OCI-LY7 (cell line): ENCODE results near the gene CYTH3. TPM values are rescaled to one million over a fixed set of nuclear protein-coding genes. Genes with fewer than 3 reads are reported as not detected.

Source experiments
- BruUV-seq: library from RNA; stranded (reverse); fragments of 400-500 nt; replicated peaks from 2 replicates; lab custom pipeline; 2021; lab: Mats Ljungman, UMichigan
- CTCF ChIA-PET: fragments of 300-600 bp; sonication (Branson Sonifier 250); formaldehyde crosslinking; loops from one replicate; lab custom pipeline; 2022; ENCODE audit warnings: antibody characterized with exemption; ENCODE audit not compliant: unreplicated experiment; lab: Charles Lee
- POLR2A ChIA-PET: fragments of 300-600 bp; sonication (Branson Sonifier 250); formaldehyde crosslinking; loops from one replicate; lab custom pipeline; 2022; ENCODE audit warnings: antibody characterized with exemption; lab: Charles Lee
- DNase-seq: peaks from one replicate; pipeline ENCODE4 v3.0.0-alpha.2; 2015; ENCODE audit warnings: low spot score
- H2AFZ ChIP-seq: fragments of 200-600 bp; sonication (generic), shearing (Covaris generic); 2 replicates; pipeline ENCODE4 v1.6.1; 2014; ENCODE audit warnings: mild to moderate bottlenecking, antibody characterized with exemption, low read length, moderate library complexity
- H3K27ac ChIP-seq: fragments of 200-600 bp; sonication (generic); 2 replicates; pipeline ENCODE4 v1.5.1; 2014; ENCODE audit warnings: mixed run types, low read depth, mild to moderate bottlenecking, moderate library complexity, low read length, inconsistent platforms; ENCODE audit not compliant: poor library complexity, severe bottlenecking
- H3K36me3 ChIP-seq: fragments of 200-600 bp; sonication (generic); 2 replicates; pipeline ENCODE4 v1.6.1; 2014; ENCODE audit warnings: mild to moderate bottlenecking, antibody characterized with exemption, low read length, moderate library complexity, mixed read lengths; ENCODE audit not compliant: insufficient read depth
- H3K4me1 ChIP-seq: fragments of 200-600 bp; sonication (generic); 2 replicates; pipeline ENCODE4 v1.5.1; 2014; ENCODE audit warnings: mild to moderate bottlenecking, low read length; ENCODE audit not compliant: insufficient read depth, poor library complexity, severe bottlenecking
- H3K4me2 ChIP-seq: fragments of 200-600 bp; sonication (generic); 2 replicates; pipeline ENCODE4 v1.6.1; 2014; ENCODE audit warnings: mild to moderate bottlenecking, low read length
- H3K4me3 ChIP-seq: fragments of 200-600 bp; sonication (generic); 2 replicates; pipeline ENCODE4 v1.5.1; 2014; ENCODE audit warnings: mild to moderate bottlenecking, low read depth, low read length; ENCODE audit not compliant: poor library complexity, severe bottlenecking
- H3K79me2 ChIP-seq: fragments of 200-600 bp; sonication (generic); 2 replicates; pipeline ENCODE4 v1.6.1; 2016; ENCODE audit warnings: low read depth, mild to moderate bottlenecking, low read length, moderate library complexity, mixed read lengths; ENCODE audit not compliant: insufficient read depth
- H3K9me2 ChIP-seq: fragments of 200-600 bp; sonication (generic); 2 replicates; pipeline ENCODE4 v1.6.1; 2016; ENCODE audit warnings: mild to moderate bottlenecking, low read length, mixed read lengths; ENCODE audit not compliant: insufficient read depth
- H3K9me3 ChIP-seq: fragments of 200-600 bp; sonication (generic); 2 replicates; pipeline ENCODE4 v1.6.1; 2014; ENCODE audit warnings: mild to moderate bottlenecking, mixed run types, low read length, mixed read lengths
- H4K20me1 ChIP-seq: fragments of 200-600 bp; sonication (generic); 2 replicates; pipeline ENCODE4 v1.6.1; 2014; ENCODE audit warnings: mild to moderate bottlenecking, antibody characterized with exemption, low read length, moderate library complexity, mixed read lengths; ENCODE audit not compliant: insufficient read depth
- EZH2phosphoT487 ChIP-seq: fragments of 200-600 bp; sonication (generic); IDR thresholded peaks from 2 replicates; pipeline ENCODE4 v1.6.1; 2018; ENCODE audit warnings: low read depth, borderline replicate concordance, mild to moderate bottlenecking, mixed run types, antibody characterized with exemption, low read length, moderate library complexity, mixed read lengths
- intact Hi-C: fragments of 100-400 bp; cut with micrococcal nuclease; formaldehyde crosslinking; loops from one replicate; pipeline ENCODE4 v1.10.0; 2022; ENCODE audit not compliant: unreplicated experiment
- total RNA-seq, 2 experiments: library from RNA; depleted of rRNA in 1 of 2; stranded (reverse); fragments of >200 nt in 1 of 2; shearing (Covaris generic) in 1 of 2; gene quantifications; 2 replicates each; pipeline ENCODE4 v1.2.3, GENCODE V29; 2014 to 2022
- TF ChIP-seq, protein P1 (sequence below): fragments of 200-600 bp; sonication (generic); conservative IDR thresholded peaks from 2 replicates; pipeline ENCODE4 v1.5.1; 2014; ENCODE audit warnings: mild to moderate bottlenecking, antibody characterized with exemption, low read length, moderate library complexity, mixed read lengths

The CYTH3 gene
- total RNA-seq, 2 experiments from 2014 or later = 3.7 to 4.7 TPM

DNA sequence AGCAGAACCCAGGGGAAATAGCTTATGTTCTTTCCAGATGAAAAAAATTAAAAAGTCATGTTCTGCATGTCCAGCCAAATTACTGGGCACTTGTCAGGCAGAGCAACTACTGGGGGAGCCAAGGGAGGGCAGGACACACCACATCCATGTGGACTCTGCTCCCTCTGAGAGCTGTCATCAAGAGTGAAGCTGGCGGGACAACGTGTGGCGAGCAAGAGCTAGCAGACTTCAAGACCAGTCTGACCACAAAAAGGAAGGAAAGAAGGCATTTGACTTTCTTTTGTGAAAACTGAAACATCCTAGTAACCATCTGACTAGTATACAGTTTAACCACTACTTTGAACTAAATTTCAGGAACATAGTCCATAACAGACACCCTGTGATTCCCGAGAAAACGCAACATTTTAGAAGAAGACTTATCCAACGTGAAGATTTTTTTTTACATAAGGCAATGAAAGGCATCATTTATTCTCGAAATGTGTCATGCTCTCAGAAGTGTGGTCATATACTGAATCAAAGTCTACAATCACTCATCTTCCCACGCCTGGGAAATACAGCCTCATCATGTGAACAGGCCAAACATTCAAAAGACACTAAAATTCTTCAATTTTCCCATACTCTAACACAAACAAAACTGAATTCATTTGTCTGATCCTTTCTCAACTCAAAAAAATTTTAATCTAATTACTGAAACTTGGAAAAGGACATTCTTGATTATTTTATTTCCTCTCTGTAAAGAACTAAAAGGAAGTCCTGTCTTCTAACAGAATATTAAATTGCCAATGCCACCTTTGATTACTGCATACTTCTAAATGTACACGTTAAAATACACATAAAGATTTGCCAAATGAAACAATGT, 15.5 kb downstream of the CYTH3 start:
- ChIA-PET CTCF (interaction anchor here (0.5 kb wide), 1 partner anchor 778 kb away, joined by 4 read pairs; no protein-coding TSS in a partner anchor), POLR2A (no interaction called here)
- no peaks in the 10 kb centered on the region for H3K36me3 ChIP-seq
- no peak overlapping the region for H3K27ac ChIP-seq
- no peak overlapping the region for H2AFZ ChIP-seq
- no peaks in the 10 kb centered on the region for H3K9me3 ChIP-seq
- H3K9me2 ChIP-seq = no peaks in the 10 kb centered on the region
- BruUV-seq = no TSS peak
- TF ChIP-seq, protein P1, sequence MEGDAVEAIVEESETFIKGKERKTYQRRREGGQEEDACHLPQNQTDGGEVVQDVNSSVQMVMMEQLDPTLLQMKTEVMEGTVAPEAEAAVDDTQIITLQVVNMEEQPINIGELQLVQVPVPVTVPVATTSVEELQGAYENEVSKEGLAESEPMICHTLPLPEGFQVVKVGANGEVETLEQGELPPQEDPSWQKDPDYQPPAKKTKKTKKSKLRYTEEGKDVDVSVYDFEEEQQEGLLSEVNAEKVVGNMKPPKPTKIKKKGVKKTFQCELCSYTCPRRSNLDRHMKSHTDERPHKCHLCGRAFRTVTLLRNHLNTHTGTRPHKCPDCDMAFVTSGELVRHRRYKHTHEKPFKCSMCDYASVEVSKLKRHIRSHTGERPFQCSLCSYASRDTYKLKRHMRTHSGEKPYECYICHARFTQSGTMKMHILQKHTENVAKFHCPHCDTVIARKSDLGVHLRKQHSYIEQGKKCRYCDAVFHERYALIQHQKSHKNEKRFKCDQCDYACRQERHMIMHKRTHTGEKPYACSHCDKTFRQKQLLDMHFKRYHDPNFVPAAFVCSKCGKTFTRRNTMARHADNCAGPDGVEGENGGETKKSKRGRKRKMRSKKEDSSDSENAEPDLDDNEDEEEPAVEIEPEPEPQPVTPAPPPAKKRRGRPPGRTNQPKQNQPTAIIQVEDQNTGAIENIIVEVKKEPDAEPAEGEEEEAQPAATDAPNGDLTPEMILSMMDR = no peak
- no peak for TF ChIP-seq EZH2phosphoT487
- no peak overlapping the region for H3K4me3 ChIP-seq
- no peak overlapping the region for H3K4me2 ChIP-seq
- no peaks in the 10 kb centered on the region for H4K20me1 ChIP-seq
- no peaks in the 10 kb centered on the region for H3K79me2 ChIP-seq
- intact Hi-C loops = no loop called here
- no peak for DNase-seq
- H3K4me1 ChIP-seq = peaks cover 16% of the 10 kb centered on the region

DNA sequence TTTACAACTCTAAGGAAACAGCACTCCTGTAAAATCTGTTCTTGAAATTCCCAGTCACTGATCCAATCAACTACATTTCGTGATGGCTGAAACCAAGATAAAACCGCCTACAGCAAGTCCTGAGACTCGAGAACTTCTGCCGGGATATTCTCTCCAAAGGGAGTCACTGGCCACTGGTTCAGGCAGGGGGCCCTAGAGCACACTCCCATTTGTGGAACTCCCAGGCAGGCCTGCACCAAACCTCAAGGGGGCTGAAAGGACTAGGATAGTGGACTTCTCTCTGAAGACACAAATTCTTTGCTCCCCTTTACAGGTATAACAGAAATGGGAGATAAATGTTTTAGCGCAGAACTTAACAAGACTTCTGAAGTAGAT, 16.3 kb downstream of the CYTH3 start:
- Histone ChIP-seq H3K9me3 (no peaks in the 10 kb centered on the region), H3K9me2 (no peaks in the 10 kb centered on the region), H3K4me2 (no peak overlapping the region), H4K20me1 (no peaks in the 10 kb centered on the region), H2AFZ (no peak overlapping the region), H3K36me3 (no peaks in the 10 kb centered on the region), H3K27ac (no peak overlapping the region), H3K79me2 (no peaks in the 10 kb centered on the region), H3K4me1 (peaks cover 16% of the 10 kb centered on the region), H3K4me3 (no peak overlapping the region)
- no peak for TF ChIP-seq EZH2phosphoT487
- TF ChIP-seq, protein P1 = no peak
- no TSS peak for BruUV-seq
- ChIA-PET POLR2A (no interaction called here), CTCF (no interaction called here)
- no peak for DNase-seq
- intact Hi-C loops = no loop called here

DNA sequence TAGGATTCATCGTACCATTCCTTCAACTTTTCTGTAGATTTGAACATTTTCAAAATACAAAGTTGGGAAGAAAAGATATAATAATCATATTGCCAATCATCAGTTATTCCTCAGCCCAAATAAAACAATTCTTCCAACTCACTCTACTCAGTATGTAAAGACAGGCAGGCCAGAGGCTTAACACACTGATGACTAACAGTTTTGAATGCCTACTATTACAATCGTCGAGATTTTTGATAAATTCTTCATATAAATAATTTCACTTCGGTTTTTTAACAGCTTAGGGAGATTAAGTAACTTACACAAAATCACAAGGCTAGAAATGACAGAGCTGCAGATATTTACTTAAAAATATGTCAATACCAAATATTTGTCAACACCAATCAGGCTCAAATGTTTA, 17.6 kb downstream of the CYTH3 start:
- H3K36me3 ChIP-seq = no peaks in the 10 kb centered on the region
- no peak overlapping the region for H3K27ac ChIP-seq
- intact Hi-C loops = no loop called here
- POLR2A ChIA-PET = interaction anchor here (0.8 to 1.4 kb wide), 2 partner anchors 8 to 16 kb away, joined by 3 to 5 read pairs; no protein-coding TSS in a partner anchor
- DNase-seq = no peak
- peaks cover 16% of the 10 kb centered on the region for H3K4me1 ChIP-seq
- H2AFZ ChIP-seq = no peak overlapping the region
- no peak overlapping the region for H3K4me3 ChIP-seq
- CTCF ChIA-PET = no interaction called here
- no peaks in the 10 kb centered on the region for H3K79me2 ChIP-seq
- TF ChIP-seq EZH2phosphoT487 = no peak
- TF ChIP-seq, protein P1 = no peak
- no peaks in the 10 kb centered on the region for H4K20me1 ChIP-seq
- no peaks in the 10 kb centered on the region for H3K9me3 ChIP-seq
- no TSS peak for BruUV-seq
- no peak overlapping the region for H3K4me2 ChIP-seq
- H3K9me2 ChIP-seq = no peaks in the 10 kb centered on the region
